ENCODE results near the gene PPP1R36.
"Not testable (repeated sequence)": the region's sequence is repeated elsewhere in the genome, so short reads cannot be mapped to it uniquely, and the experiment has no call there.

The PPP1R36 gene

DNA sequence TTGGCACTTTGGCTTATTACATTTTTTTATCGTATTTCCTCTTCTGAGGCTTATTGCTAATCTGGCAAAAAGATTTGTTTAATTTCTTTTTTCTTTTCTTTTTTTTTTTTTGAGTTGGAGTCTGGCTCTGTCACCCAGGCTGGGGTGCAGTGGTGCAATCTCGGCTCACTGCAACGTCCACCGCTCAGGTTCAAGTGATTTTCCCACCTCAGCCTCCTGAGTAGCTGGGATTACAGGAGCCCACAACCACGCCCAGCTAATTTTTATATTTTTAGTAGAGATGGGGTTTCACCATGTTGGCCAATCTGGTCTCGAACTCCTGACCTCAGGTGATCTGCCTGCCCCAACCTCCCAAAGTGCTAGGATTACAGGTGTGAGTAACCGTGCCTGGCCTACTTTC is 19.9 kb downstream of the PPP1R36 start:
- not testable (repeated sequence) for ATAC-seq

DNA sequence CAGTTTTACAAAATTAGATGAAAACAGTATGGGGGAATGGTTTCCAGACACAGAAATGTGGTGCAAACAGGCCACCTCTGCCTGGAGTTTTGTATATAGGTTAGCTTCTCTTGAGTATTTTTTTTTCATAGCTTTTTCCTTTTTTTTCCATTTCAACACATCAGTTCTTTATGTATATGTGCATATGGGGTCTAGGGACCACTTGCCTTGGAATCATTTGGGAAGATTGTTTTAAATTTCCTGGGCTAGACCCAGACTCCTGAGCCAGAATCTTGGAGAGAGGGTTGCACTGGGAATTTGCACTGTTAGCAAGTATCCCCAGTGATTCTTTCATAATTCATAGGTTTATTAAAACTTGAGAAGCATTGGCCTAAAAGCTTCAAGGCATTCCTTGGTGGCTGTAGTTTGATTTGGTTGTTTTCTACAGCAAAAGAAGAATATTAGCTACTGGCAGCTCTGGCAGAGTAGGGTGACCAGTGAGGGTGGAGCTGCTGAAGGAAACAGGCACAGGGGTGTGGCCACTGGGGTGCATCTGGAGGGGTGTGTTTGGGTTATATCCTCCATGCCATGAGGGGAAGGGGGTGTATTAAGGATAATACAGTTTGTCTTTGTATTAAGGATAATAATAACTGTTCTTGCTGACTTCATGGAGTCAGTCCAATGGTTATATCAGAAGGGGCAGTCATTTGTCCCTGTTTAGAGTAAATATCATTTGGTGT is 22.8 kb downstream of the PPP1R36 start:
- no peak for ATAC-seq

DNA sequence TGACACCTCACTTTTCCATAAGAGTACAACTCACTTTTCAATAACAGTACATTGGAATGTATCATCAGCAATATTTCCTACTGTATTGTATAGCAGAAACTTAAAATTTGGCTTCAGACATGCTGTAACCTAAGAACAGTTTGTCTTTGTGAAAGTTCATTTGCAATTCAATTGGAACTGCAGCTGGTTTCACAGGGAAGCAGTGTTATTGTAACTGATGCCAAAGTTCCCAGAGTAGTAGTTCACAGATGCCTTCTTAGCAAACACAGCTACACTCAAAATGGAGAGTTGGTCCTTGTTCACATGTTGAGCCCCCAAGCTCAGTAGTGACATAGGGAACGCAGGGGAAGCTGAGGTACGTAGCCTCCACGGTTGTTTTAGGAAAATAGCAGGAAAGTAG is 23.3 kb downstream of the PPP1R36 start:
- no peak for ATAC-seq

DNA sequence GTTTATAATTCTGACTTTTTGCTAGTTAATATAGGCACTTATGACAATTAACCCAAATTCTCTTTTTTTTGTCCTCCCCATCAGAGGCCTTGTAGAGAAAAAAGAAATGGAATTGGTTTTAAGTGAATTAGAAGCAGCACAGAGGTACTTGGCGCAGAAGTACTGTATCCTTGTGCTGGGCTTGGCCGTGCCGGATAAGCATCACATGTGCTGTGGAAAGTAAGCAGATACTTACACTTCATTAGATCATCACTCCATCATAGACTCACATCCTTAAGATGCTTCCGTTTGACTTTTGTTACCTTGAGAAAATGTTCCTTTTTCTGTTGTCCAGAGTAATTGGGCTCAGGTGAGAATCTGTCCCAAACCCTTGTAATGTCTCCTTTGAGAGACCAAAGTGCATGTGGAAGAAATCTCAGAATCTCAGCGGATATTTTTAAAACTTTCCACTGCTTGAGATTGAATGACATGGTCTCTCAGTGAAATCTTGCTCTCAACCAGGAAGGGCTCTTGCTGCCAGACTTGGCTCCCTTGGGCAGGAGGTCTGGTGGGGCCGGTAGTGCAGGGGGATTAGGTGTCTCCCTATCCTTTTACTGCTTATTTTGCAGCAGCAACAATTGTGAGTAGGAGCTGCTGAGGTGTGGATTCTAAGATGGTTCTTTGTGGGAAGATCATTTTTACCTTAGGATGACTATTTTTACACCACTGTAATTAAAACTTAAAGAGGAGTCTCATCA is 24.8 kb downstream of the PPP1R36 start:
- no peak for ATAC-seq

DNA sequence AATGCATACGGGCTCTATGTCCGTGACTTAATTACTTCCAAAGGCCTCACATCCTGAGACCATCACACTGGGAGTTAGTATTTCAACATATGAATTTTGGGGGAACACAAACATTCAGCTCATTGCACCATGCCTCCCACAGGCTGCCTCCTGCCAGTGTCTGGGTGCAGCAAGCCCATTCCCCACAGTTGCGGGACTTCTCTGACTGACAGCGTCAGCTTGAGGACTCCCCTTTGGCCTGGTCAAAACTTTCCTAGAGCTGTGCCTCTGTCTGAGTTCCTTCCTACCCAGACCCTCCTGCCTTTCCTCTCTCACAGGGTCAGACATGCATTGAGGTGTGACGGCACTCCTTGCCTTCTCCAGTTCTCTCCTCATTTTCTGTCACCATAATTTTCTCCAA is 27.4 kb downstream of the PPP1R36 start:
- no peak for ATAC-seq

DNA sequence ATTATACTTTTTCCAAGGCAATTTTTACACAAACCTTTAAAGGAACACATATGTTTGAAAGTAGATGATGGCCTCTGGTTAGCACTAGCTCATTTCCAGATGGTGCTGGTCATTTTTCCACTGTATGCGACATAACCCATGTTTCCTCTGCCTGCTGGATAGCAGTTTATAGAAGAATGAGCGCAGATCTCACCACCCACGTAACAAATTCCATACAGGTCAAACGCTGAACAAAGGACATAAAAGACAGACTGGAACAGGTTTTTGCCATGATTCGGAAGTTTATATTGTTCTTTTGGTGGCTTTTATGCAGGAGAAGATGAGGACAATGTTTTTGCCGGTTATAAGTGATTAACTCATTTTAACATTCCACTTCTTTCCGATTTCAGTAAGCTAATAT is 30.7 kb downstream of the PPP1R36 start:
- ATAC-seq = no peak

DNA sequence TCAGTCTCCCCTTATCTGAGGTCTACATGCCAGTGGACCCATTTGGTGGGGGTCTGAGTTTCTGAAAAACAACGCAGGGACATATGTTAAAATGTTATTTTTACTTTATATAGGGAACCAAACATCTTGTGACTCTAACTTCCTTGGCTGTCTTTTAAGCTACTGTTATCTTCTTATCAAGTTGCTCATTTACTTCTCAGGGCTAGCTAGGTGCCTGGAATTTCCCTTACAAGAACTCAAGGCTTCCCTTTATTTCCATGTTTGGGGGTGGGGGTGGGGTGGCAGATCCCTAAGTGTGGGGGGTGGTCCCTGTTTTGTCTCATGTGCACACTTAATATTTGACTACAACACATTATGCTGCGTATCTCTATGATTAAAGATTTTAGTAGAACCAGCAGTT is 31.6 kb downstream of the PPP1R36 start:
- no peak for ATAC-seq

DNA sequence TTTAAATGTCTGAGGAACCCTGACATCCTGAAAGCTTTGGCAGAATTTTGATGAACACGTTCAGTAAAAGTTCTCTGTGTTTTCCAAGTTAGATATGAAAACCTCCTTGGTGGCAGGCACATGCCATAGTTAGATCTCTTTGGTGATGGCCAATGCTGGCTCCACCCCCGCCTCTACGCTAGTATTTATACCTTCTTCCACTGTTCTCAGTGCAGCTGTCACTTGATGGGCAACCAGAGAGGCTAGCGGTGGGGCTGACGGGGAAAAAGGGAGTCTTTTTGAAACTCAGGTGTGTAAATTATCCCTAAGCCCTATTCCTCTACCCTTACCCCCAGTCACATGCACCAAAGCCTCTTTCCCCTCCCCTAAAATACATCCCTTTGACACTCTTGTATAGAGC is 32.1 kb downstream of the PPP1R36 start:
- ATAC-seq = no peak

DNA sequence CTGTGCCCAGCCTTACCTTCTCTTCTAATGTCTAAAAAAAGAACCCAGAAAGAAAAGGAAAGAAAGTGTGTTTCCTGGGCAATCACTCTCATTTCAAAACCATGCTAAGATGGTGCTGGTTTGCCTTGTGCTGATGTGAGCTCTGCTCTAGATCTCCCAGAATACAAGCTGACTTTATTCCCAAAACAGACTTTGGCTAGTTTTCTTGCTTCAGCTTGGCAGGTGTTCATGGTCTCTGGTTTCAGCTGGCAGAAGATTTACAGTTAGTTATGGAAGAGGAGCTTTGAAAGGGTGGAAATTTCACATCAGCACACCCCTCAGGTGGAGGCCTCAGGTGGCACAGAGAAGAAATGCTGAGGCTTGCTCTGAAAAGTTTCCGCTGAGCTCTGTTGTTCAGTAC is 34.4 kb downstream of the PPP1R36 start:
- no peak for ATAC-seq

DNA sequence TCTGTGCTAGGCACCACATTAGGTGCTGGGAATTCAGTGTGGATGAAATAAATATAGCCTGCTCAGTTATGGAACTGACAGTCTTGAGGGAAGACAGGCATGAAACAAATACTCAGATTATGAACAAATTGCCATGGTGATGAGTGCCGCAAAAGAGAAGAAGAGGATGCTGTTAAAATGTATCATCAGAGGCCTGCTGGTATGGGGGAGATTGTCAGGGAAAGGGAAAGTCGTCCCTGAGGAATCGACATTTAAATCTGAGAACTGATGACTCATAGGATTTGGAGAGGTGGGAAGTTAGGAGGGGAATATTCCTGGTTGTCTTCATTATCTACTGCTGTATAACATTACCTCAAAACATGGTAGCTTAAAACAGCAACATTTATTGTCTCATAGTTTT is 42.0 kb downstream of the PPP1R36 start:
- ATAC-seq = no peak

DNA sequence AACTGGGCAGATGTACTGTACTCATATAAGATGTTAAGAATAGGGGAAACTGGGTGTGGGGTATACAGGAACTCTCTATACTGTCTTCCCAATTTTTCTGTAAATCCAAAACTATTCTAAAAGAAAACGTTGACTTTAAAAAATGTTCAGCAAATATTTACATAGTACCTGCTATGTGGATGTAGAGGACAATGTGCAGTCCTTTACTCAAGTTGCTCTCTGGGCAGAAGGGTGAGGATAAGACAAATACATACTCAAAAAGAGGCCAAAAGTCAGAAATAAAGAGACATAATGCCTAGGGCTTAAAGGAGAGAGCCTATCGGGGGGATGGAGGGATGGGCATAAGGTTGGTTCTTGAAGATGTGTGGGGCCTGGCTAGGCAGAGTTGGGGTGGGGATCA is 44.7 kb downstream of the PPP1R36 start:
- ATAC-seq = no peak

DNA sequence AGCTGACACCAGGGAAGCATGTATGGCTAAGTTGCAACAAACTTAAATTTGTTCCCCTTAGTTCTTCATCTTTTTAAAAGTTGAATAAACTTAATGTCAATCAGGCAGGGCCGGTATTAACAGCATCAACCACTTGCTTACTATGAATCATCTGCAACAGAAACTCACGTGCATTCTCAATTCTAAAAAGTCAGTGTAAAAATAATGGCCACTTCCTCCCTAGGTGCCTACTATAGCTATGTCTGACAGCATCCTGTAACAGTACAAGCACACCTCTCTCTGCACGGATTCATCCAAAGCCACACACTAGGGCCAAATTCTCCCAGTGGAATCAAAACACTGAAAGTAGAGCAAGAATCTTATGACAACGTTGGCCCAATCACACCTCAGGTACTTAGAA is 48.6 kb downstream of the PPP1R36 start:
- peak in 1 of 2 donors; percentile 63 for ATAC-seq

DNA sequence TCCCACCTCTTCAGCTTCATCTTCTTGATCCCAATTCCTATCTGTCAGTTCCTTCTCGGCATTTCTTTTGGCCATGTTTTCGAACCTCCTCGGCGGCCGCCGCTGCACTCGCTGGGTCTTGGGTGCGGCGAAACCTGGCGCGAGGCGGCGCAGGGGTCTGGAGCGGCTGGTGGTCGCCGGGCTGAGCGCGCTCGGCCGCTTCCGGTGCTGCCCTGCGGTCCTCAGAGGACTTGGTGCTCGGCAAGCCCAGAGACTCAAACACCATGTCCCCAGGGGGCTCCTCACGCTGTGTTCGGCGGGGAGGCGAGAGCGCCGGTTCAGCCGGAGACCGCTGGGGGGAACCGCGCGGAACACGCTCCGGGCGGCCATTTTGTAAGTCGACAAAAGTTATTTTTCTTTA is 51.8 kb downstream of the PPP1R36 start:
- no peak for ATAC-seq

DNA sequence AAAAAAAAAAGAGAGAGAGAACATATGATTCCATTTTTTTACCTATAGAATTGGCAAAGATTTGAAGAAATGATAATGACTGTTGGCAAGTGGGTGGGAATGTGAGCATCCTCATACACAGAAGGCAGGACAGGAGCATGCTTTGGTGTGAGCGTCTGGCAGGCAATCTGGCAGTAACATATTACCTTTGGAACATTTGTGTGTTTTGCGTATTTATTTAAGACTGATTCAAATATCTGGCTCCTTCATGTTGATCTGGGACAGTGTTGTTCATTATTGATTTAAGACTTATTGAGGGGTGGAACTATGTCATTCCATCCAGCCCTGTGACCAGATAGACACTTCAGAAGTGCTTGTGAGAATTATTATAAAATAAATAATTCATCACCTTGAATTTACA is 53.1 kb downstream of the PPP1R36 start:
- ATAC-seq = no peak

DNA sequence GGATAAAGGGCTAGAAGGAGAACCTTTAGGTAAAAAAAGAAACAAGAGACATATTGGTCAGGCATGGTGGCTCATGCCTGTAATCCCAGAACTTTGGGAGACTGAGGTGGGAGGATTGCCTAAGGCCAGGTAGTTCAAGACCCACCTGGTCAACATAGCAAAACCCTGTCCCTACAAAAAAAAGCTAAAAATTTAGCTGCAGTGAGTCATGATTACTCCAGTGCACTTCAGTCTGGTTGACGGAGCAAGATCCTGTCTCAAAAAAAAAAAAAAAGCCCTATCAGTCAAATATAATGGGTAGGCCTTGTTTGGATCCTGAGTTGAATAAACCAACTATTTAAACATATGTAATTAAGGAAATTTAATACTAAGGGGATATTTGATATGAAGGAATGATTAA is 54.2 kb downstream of the PPP1R36 start:
- no peak for ATAC-seq

DNA sequence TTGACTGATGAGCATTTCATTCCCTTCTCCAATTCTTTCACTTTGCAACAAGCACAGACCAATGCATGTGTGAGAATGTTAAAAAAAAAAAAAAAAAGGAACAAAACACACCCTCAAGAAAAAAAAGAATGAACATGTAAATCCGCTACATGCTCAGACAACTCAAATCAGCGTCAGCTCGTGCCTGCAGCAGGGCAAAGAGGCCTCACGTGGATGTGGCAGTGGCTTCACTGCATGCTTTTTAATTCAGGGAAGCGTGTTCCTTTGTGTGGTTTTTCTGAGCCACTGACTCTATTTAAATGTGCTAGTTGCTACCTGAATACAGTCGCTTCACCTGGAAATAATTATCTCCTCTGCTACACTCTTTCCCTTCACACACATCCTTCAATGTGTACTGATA is 55.1 kb downstream of the PPP1R36 start:
- no peak for ATAC-seq

DNA sequence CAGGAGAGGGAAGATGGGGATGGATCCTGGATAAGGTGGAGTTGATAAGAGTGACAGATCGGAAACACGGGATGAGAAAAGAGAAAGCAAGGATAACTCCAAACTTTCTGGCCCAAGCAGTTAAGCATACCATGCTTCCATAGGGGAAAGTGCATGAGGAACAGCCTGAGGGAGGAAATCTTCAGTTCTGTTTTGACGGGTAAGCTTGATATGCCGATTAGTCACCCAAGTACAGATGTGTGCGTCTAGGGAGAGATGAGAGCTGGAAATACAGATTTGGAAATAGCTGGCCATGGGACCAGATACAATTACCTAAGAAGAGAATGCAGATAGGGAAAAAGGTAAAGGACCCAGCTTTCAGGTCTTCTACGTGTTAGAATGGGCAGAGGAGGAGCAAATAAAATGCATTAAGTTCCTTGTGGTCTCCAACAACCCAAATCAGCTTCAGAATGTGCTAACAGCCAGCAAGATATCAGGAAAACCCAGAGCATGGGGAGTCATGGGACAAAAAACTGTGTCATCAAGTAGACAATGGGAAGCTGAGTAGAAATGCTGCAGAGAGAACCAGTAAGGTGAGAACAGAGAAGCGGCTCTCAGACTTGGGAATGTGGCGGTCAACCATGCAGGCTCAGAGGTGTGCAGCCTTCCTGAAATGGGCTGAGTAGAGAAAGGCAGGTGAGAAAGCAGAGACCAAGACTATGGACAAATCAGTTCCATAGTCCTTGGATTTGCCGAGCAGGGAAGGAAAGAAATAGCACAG is 56.3 kb downstream of the PPP1R36 start:
- no peak for ATAC-seq

DNA sequence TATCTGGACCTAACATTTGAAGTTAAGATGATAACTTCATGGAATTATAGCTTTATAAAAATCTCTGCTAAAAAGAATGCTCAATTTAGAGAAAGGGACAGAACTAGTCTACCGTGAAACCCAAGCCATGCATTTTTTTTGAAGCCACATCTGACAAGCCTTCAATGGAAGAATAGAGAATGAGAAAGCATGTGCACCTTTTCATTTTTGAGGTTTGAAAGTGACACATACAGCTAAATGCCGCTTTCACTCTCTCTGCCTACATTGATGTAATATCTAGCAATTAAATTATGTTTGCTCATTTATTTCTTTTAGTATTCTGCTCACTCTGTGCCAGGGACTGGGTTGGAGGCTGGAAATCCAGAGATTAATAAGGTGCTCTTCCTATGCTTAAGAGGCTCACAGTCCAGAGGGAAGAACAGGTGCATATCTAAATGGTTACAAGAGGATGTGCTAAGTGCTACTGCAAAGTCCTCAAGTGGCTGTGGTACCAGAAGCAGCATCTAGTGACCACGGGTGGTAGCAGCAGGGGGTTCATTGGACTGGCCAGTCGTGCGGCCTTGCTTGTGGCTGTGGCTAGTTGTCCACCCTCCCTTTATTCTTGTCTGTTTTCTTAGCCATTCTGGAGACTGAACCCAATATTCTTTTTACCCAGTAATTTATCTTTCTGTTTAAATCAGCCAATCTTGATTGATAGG is 60.4 kb downstream of the PPP1R36 start:
- no peak for ATAC-seq

DNA sequence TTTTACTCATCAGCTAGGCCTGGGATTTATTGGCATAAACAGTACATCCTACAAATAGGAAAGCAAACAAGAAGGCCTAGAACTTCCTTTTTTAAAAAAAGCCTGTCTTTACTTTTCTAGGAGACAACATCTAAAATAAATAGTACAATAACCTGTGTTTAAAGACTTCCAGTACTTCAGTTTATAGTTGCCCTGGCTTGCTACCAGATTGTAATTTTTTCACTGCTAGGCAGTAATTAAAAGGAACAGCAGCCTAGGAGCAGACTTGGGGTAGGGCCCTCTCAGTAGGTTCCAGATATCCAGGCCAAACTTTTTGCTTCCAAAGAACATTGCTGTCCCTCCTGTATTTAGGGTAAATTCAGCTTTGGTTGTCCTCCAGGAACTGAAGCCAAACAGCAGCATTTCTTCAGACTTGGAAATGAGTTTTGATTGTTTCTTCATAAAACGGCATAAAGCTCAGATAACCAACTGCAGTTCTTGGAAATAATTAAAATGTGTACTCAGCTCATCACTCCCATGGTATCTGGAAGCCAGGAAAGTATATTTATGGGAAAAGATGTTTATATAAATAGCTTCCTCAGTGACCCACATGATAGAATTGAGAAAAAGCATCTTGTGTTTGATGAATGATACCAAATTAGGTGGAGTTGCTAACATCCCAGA is 61.7 kb downstream of the PPP1R36 start:
- ATAC-seq = no peak

DNA sequence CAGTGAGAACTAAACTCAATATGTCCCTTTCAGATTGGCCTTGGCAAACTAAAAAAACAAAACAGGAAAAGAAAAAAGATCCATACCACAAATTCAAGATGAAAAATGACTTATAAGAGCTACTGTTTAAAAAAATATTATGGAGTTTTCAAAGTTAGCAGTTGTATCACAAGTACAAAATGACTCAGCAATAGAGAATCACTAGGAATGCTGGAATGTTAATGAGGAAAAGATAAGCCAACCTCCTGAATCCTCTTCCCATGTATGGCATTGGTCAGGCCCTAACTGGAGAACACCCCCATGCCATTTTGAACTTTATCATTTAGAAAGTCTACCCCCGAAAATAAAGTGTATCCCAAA is 62.2 kb downstream of the PPP1R36 start:
- no peak for ATAC-seq

DNA sequence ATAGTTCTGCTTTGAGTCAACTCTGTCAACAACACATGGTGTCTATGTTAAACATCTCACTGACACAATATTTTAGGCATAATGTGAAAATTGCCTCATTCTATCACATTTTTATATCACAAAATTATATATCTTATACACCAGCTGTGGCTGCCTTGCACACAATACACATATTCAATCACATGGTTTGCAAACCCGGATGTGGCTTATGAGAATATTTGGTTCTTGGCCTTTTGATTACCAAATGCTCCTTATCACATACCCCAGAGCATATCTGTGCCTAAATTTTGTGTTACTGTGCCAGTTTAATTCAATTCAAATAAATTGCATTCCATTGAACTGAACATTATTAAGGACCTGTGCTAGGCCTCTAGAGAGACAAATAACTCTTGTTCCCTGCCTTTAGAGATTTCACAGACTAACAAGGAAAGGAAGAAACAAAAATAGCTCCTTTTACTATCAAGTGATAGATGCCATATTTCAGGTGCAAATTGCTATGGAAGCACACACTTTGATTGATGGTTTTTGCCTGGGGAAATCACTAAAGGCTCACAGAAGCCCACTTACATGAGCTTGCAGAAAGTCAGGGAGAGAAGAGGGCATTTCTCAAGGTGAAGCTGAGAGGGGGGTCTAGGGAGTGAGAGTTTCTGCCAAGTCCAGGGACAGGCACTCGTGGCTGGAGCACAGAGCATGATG is 63.4 kb downstream of the PPP1R36 start:
- no peak for ATAC-seq

DNA sequence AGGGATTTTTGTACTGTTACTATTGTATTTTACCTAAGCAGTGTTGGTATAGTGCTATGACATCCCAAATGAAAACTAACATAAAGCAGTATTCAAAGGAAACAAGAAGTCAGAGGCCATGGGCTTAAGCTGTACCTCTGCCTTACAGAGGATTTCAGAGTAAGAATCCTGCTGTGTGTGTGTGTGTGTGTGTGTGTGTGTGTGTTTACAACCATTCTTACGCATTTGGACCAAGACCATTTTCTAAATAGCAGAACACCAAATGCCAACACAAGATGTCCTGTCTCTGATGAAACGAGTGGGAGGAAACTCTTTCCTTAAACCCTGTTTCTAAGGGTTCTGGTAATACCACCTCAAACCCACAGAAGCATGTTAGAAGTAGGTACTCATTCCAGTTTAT is 64.4 kb downstream of the PPP1R36 start:
- no peak for ATAC-seq

All from activated CD4-positive, CD25-positive, alpha-beta regulatory T cell treated with anti-CD3 and anti-CD28 coated beads, Interleukin-2, amount 50 U/mL, for 24 hours (primary cell).